NT2/D1 (cell line): Measurements from ENCODE around the gene RBM47.

Source experiments
- SUZ12 ChIP-seq: IDR thresholded peaks from 2 replicates; pipeline ENCODE4 v1.6.1; 2011; ENCODE audit not compliant: insufficient read length, insufficient read depth; ENCODE audit errors: extremely low read depth
- YY1 ChIP-seq: IDR thresholded peaks from 2 replicates; pipeline ENCODE4 v1.6.1; 2011; ENCODE audit not compliant: insufficient read length, insufficient read depth
- ZNF274 ChIP-seq: IDR thresholded peaks from 2 replicates; pipeline ENCODE4 v1.6.1; 2011; ENCODE audit warnings: mild to moderate bottlenecking, low read depth, low read length

DNA sequence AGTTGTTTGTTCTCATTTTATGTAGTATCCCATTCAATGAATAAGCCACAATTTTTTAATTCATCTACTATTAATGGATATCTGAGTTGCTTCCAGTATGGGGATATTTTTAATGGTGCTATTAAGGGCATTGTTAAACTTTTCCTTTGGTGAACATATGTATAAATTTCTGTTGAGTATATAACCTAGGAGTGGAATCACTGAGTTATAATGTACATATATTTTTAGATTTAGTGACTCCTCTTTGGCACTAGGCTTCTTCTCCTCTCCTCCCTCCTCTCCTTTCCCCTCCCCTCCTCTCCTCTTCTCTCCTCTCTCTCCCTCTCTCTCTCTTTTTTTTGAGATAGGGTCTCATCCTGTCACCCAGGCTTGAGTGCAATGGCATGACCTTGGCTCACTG is 26.4 kb downstream of the RBM47 start:
- TF ChIP-seq ZNF274 (no peak), YY1 (no peak), SUZ12 (no peak)
